ENCODE data around the gene CELF2. TPM values are rescaled to one million over a fixed set of nuclear protein-coding genes. Genes with fewer than 3 reads are reported as not detected.

The CELF2 gene
- polyA plus RNA-seq, 1 experiment: 24.7 TPM

GRCh38 chr10:11131112-11131639, 113.5 kb downstream of the CELF2 start:
- POLR2A ChIA-PET: no interaction called here
- Histone ChIP-seq H3K4me3 (ENCODE audit: low read depth, low read length) (no peak overlapping the region), H3K9me3 (ENCODE audit: control insufficient read depth, insufficient read depth, low read length) (no peaks in the 10 kb centered on the region), H3K27me3 (ENCODE audit: control insufficient read depth, insufficient read depth, low read length) (no peaks in the 10 kb centered on the region), H3K27ac (ENCODE audit: low read depth, low read length) (no peak overlapping the region)
- DNase-seq (ENCODE audit: low read depth, low spot score): no peak
- TF ChIP-seq CTCF (IDR thresholded peaks at IDR 0.05; ENCODE audit: low read depth, low read length): no peak
- CTCF ChIA-PET: no interaction called here

GRCh38 chr10:11134411-11134810, 116.7 kb downstream of the CELF2 start:
- no peak for DNase-seq (ENCODE audit: low read depth, low spot score)
- no peak overlapping the region for H3K4me3 ChIP-seq (ENCODE audit: low read depth, low read length)
- ChIA-PET CTCF (no interaction called here), POLR2A (no interaction called here)
- H3K27me3 ChIP-seq (ENCODE audit: control insufficient read depth, insufficient read depth, low read length): no peaks in the 10 kb centered on the region
- no peaks in the 10 kb centered on the region for H3K9me3 ChIP-seq (ENCODE audit: control insufficient read depth, insufficient read depth, low read length)
- no peak for TF ChIP-seq CTCF (IDR thresholded peaks at IDR 0.05; ENCODE audit: low read depth, low read length)
- H3K27ac ChIP-seq (ENCODE audit: low read depth, low read length): no peak overlapping the region

- POLR2A ChIA-PET: no interaction called here
- CTCF ChIA-PET: no interaction called here
- no peak overlapping the region for H3K27ac ChIP-seq (ENCODE audit: low read depth, low read length)
- H3K27me3 ChIP-seq (ENCODE audit: control insufficient read depth, insufficient read depth, low read length): no peaks in the 10 kb centered on the region
- H3K4me3 ChIP-seq (ENCODE audit: low read depth, low read length): no peak overlapping the region
- TF ChIP-seq CTCF (IDR thresholded peaks at IDR 0.05; ENCODE audit: low read depth, low read length): no peak
- DNase-seq (ENCODE audit: low read depth, low spot score): no peak
- no peaks in the 10 kb centered on the region for H3K9me3 ChIP-seq (ENCODE audit: control insufficient read depth, insufficient read depth, low read length)
Observed at GRCh38 chr10:11135709-11136108, 118.0 kb downstream of the CELF2 start.

- ChIA-PET CTCF (no interaction called here), POLR2A (no interaction called here)
- no peak for TF ChIP-seq CTCF (IDR thresholded peaks at IDR 0.05; ENCODE audit: low read depth, low read length)
- Histone ChIP-seq H3K27ac (ENCODE audit: low read depth, low read length) (no peak overlapping the region), H3K4me3 (ENCODE audit: low read depth, low read length) (no peak overlapping the region), H3K9me3 (ENCODE audit: control insufficient read depth, insufficient read depth, low read length) (no peaks in the 10 kb centered on the region), H3K27me3 (ENCODE audit: control insufficient read depth, insufficient read depth, low read length) (no peaks in the 10 kb centered on the region)
- no peak for DNase-seq (ENCODE audit: low read depth, low spot score)
Observed at GRCh38 chr10:11138314-11139033, 120.8 kb downstream of the CELF2 start.

- Histone ChIP-seq H3K27ac (ENCODE audit: low read depth, low read length) (no peak overlapping the region), H3K27me3 (ENCODE audit: control insufficient read depth, insufficient read depth, low read length) (no peaks in the 10 kb centered on the region), H3K9me3 (ENCODE audit: control insufficient read depth, insufficient read depth, low read length) (no peaks in the 10 kb centered on the region), H3K4me3 (ENCODE audit: low read depth, low read length) (no peak overlapping the region)
- no peak for TF ChIP-seq CTCF (IDR thresholded peaks at IDR 0.05; ENCODE audit: low read depth, low read length)
- CTCF ChIA-PET: no interaction called here
- POLR2A ChIA-PET: no interaction called here
- DNase-seq (ENCODE audit: low read depth, low spot score): no peak
Observed at GRCh38 chr10:11140963-11141362, 123.3 kb downstream of the CELF2 start.

Data from AG04450 (cell line).